LNCaP clone FGC (cell line): Measurements from ENCODE around the gene TASP1.
"Not testable (repeated sequence)": the region's sequence is repeated elsewhere in the genome, so short reads cannot be mapped to it uniquely, and the experiment has no call there.

Source experiments
- DNase-seq: peaks from one replicate; pipeline ENCODE4 v3.0.0-alpha.2; 2011; ENCODE audit warnings: low read depth
- H3K4me3 ChIP-seq: 2 replicates; pipeline ENCODE4 v1.5.1; 2011; ENCODE audit warnings: mild to moderate bottlenecking, low read depth, low read length, control low read depth
- CTCF ChIP-seq: IDR thresholded peaks from 2 replicates; pipeline ENCODE4 v1.5.1; 2012; ENCODE audit warnings: mild to moderate bottlenecking; ENCODE audit not compliant: control insufficient read depth, insufficient read depth; ENCODE audit errors: extremely low read depth

The TASP1 gene

GRCh38 chr20:13501500-13501899 lies 137.2 kb downstream of the TASP1 start:
- no peak overlapping the region for H3K4me3 ChIP-seq
- TF ChIP-seq CTCF: no peak
- no peak for DNase-seq

- DNase-seq: no peak
- TF ChIP-seq CTCF: no peak
- no peak overlapping the region for H3K4me3 ChIP-seq
Measured at GRCh38 chr20:13494019-13494418, 144.7 kb downstream of the TASP1 start.

- no peak for TF ChIP-seq CTCF
- no peak overlapping the region for H3K4me3 ChIP-seq
- no peak for DNase-seq
Measured at GRCh38 chr20:13493143-13493542, 145.6 kb downstream of the TASP1 start.

GRCh38 chr20:13492001-13492481 lies 146.7 kb downstream of the TASP1 start:
- DNase-seq: peak; percentile 17
- no peak overlapping the region for H3K4me3 ChIP-seq
- TF ChIP-seq CTCF: no peak

- DNase-seq: no peak
- no peak for TF ChIP-seq CTCF
- H3K4me3 ChIP-seq: no peak overlapping the region
Measured at GRCh38 chr20:13487202-13487601, 151.5 kb downstream of the TASP1 start.

GRCh38 chr20:13486694-13487093 lies 152.0 kb downstream of the TASP1 start:
- no peak for DNase-seq
- TF ChIP-seq CTCF: no peak
- no peak overlapping the region for H3K4me3 ChIP-seq

GRCh38 chr20:13485576-13485975 lies 153.2 kb downstream of the TASP1 start:
- no peak for TF ChIP-seq CTCF
- H3K4me3 ChIP-seq: no peak overlapping the region
- no peak for DNase-seq

- H3K4me3 ChIP-seq, DNase-seq: not testable (repeated sequence)
Measured at GRCh38 chr20:13485019-13485418, 153.7 kb downstream of the TASP1 start.

- not testable (repeated sequence) for DNase-seq, H3K4me3 ChIP-seq
Measured at GRCh38 chr20:13483472-13483871, 155.3 kb downstream of the TASP1 start.
